ENCODE data around the gene BUD31. TPM values are rescaled to one million over a fixed set of nuclear protein-coding genes. Genes with fewer than 3 reads are reported as not detected.

Gene BUD31
- total RNA-seq, 1 experiment from 2014 or later: 104 TPM

GRCh38 chr7:99440195-99440594, 31.4 kb downstream of the BUD31 start:
- Histone ChIP-seq H3K14ac (ENCODE audit: insufficient read depth, low read length) (no peak overlapping the region), H4K5ac (ENCODE audit: insufficient read length, low read depth, low read length) (no peak overlapping the region), H3K9ac (ENCODE audit: extremely low read depth, insufficient read length, low read length) (no peak overlapping the region), H3K27me3 (ENCODE audit: insufficient read depth, low read length) (no peaks in the 10 kb centered on the region), H3K4me2 (ENCODE audit: insufficient read depth, insufficient read length, low read length) (peak overlapping the region; percentile 97), H4K8ac (replicated peaks; ENCODE audit: insufficient read length, low read depth, low read length) (no peak overlapping the region), H2BK20ac (ENCODE audit: low read depth, low read length, poor library complexity, severe bottlenecking) (no peak overlapping the region), H2BK12ac (ENCODE audit: insufficient read length, low read depth, low read length) (no peak overlapping the region), H3K79me2 (ENCODE audit: insufficient read depth, low read length) (peaks cover 11% of the 10 kb centered on the region; the same call in 1 of the 2 replicates), H3K79me1 (ENCODE audit: insufficient read depth, low read depth, low read length, poor library complexity, severe bottlenecking) (no peaks in the 10 kb centered on the region), H3K18ac (ENCODE audit: insufficient read length, low read depth, low read length) (no peak overlapping the region), H2AK5ac (ENCODE audit: insufficient read length, low read length) (no peak overlapping the region), H3K56ac (ENCODE audit: insufficient read length, low read depth, low read length) (no peak overlapping the region), H3K23me2 (ENCODE audit: insufficient read length, low read depth, low read length, poor library complexity, severe bottlenecking) (peaks cover 7% of the 10 kb centered on the region), H3T11ph (ENCODE audit: low read length) (no peak overlapping the region), H3K4ac (ENCODE audit: low read depth, low read length) (no peak overlapping the region), H3K27ac (ENCODE audit: insufficient read length, low read depth, low read length) (no peak overlapping the region), H3K4me1 (ENCODE audit: insufficient read depth, low read length) (peaks cover 3% of the 10 kb centered on the region; the same call in 1 of the 2 replicates), H2BK120ac (ENCODE audit: low read depth, low read length, poor library complexity, severe bottlenecking) (no peak overlapping the region), H2BK5ac (ENCODE audit: insufficient read length, low read length) (no peak overlapping the region), H3K23ac (ENCODE audit: insufficient read length, low read depth, low read length) (no peak overlapping the region), H2BK15ac (ENCODE audit: low read depth, low read length) (no peak overlapping the region), H4K20me1 (ENCODE audit: control insufficient read depth, insufficient read depth, insufficient read length) (no peaks in the 10 kb centered on the region), H4K91ac (ENCODE audit: insufficient read length, low read depth, low read length) (no peak overlapping the region), H2AFZ (ENCODE audit: low read length) (no peak overlapping the region), H3K9me3 (ENCODE audit: control insufficient read depth, low read depth, low read length) (no peaks in the 10 kb centered on the region)
- TF ChIP-seq, protein P1, sequence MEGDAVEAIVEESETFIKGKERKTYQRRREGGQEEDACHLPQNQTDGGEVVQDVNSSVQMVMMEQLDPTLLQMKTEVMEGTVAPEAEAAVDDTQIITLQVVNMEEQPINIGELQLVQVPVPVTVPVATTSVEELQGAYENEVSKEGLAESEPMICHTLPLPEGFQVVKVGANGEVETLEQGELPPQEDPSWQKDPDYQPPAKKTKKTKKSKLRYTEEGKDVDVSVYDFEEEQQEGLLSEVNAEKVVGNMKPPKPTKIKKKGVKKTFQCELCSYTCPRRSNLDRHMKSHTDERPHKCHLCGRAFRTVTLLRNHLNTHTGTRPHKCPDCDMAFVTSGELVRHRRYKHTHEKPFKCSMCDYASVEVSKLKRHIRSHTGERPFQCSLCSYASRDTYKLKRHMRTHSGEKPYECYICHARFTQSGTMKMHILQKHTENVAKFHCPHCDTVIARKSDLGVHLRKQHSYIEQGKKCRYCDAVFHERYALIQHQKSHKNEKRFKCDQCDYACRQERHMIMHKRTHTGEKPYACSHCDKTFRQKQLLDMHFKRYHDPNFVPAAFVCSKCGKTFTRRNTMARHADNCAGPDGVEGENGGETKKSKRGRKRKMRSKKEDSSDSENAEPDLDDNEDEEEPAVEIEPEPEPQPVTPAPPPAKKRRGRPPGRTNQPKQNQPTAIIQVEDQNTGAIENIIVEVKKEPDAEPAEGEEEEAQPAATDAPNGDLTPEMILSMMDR (conservative IDR thresholded peaks at IDR 0.05): no peak
- no peak for DNase-seq
- peaks cover 29 to 49% (median 46%) of the 10 kb centered on the region in 3 experiments for H3K36me3 Mint-ChIP-seq (ENCODE audit: insufficient read depth in 1 of 3, low read depth in 3 of 3)
- H3K27ac Mint-ChIP-seq: peak overlapping the region in 1 of 3 experiments; percentile 73; a peak in 1 of 7 replicates
- peak overlapping the region; percentile 98 to 99 for H3K4me3 Mint-ChIP-seq
- H3K4me1 Mint-ChIP-seq: peaks cover 16 to 29% of the 10 kb centered on the region in 2 experiments
- H3K27me3 Mint-ChIP-seq (ENCODE audit: low read depth): no peaks in the 10 kb centered on the region
- no CpG with 5 or more reads among the region's 9 CpGs for WGBS (ENCODE audit: extremely low coverage, insufficient read length, low lambda C conversion rate)
- no peaks in the 10 kb centered on the region for H3K9me3 Mint-ChIP-seq

All from H9 (cell line).